Renal cortical epithelial cell (primary cell): ENCODE results near the gene CNGA1. TPM values are rescaled to one million over a fixed set of nuclear protein-coding genes. Genes with fewer than 3 reads are reported as not detected.
"Not testable (repeated sequence)": the region's sequence is repeated elsewhere in the genome, so short reads cannot be mapped to it uniquely, and the experiment has no call there.

Experiments used
- DNase-seq: peaks from one replicate; pipeline ENCODE4 v3.0.0-alpha.2; 2011; ENCODE audit warnings: low read depth
- total RNA-seq: library from RNA; depleted of rRNA; stranded (reverse); fragments of >200 nt; gene quantifications from 2 replicates; pipeline ENCODE4 v1.2.3, GENCODE V29; 2014

CNGA1 gene
- total RNA-seq, 1 donor from 2014 or later, result 3.9 TPM

GRCh38 chr4:47972181-47972580, 44.3 kb downstream of the CNGA1 start:
- no peak for DNase-seq

DNA sequence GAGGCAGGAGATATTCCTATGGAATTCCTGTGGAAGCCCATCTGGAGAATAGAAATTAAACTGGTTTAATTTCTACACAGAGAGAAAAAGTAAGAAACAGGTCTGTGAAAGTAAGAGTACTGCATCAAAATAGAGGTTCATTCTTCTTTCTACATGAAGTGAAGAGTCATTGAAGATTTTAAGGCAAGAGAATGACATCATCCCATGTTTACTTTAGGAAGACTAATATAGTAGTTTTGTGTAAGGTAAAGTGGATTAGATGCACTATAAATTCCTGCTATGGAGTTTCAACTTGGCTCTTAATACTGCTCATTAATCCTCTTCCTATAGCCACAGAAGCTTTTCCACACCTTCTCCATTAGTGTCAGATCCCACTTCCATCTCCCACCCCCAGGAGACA, 47.6 kb downstream of the CNGA1 start:
- DNase-seq, result no peak

DNA sequence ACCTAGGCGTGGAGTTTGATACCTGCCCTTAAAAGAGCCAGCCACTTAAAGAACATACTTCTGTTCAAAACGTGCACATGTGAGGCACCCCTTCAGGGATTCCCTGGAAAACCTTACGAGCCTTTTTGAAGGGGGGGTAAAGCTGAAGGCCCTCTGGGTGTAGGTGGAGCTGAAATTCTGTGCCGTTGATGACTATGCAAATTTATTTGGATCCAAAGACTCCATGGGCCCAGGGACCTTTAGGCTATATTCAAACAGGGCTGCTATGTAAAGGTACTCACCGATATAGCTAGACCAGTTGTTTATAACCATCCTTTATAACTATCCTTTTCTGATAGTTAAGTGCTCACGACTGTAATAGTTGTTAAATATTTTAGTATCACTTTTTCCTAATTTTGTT, 61.8 kb downstream of the CNGA1 start:
- no peak for DNase-seq

DNA sequence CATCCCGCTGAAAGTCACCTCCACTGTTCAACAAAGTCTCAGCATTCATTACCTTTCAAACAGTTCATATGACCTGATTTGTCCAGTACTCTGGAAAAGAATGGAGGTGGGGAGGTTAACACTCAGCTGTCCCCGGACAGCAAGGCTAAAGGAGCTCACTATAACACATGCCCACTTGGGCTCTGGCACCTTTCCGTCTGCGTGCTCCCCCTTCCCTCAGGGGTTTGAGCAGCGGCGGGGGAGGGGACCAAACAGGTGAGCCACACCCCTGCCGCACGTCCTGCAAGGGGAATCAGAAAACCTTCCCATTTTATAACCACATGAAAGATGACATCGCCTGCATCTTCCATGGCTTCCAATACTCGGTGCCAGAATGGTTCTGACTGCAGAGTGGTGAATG, 62.2 kb downstream of the CNGA1 start:
- DNase-seq, result no peak

DNA sequence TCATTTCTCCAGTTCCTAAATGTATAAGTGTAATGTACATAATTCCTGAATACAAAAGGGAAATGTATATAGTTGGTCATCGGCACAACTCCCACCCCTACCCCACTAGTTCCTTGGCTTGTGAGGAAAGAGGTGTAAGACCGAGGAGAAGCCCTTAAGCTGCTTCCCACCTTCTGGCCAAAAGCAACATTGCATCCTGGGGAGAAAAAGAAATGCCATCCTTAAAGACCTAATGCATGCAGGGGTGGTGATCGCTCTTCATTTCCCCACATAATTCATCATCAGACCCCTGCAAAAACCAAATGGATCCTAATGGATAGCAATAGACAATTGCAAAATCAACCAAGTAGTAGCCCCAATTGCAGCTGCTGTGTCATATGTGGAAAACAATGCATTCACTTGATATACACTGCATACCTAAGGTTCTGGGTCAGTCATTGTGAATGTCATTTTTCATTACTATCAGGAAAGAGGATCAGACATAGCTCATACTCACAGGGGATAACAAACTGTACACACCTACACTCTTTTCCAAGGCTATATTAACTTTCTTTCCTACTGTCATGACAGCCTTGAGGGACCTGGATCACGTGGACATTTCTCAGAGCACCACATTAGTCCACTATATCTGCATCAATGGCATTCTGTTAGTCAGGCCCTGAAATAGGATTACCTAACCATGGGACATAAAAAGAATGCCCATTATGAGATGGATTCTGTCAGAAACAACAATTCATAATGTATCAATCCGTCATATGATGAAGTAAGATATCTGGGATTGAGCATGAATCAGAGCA, 70.4 kb downstream of the CNGA1 start:
- DNase-seq, result no peak

DNA sequence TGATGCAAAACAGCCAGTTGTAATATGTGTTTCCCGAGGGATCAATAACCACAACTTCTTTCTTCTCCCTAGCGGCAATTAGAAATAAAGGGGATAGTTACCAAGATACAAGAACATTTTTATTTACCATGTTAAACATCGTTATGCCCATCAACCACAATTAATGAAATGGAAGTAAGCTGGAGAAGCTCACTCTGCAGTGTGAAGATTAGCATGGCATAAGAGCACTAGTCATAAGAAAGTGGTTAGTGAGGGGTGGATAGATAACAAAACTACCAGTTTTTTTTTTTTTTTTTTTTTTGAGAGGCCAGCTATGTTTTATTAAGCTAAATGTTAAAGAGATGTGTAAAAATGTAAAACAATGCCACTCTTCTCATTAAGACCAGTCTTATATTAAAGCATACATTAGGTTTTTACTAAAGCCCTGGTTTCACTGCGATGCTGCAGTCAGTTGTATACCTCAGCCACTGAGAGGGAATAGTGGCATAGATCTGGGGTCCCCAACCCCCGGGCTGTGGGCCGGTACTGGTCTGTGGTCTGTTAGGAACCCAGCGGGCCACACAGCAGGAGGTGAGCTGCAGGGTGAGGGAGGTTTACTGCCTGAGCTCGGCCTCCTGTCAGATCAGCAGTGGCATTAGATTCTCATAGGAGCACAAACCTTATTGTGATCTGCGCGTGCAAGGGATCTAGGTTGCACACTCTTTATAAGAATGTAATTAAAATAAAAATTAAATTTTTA, 74.2 kb downstream of the CNGA1 start:
- no peak for DNase-seq

DNA sequence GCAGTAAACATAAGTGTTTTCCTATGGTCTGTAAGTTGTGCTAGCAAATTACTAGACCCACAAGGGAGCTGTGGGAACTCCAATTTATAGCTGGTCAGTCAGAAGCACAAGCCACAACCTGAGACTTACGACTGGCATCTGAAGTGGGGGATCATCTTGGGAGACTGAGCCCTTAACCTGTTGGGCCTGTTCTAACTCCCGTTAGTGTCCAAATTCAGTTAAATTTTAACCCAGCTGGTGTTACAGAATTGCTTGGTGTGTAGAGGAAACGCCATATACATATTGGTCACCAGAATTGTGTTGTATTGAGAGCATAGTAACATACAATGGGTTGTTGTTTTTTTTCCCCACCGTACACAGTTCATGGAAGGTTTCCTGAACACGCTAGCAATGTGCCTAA, 77.0 kb downstream of the CNGA1 start:
- peak; percentile 15 for DNase-seq

GRCh38 chr4:47936336-47936735, 80.1 kb downstream of the CNGA1 start:
- no peak for DNase-seq

DNA sequence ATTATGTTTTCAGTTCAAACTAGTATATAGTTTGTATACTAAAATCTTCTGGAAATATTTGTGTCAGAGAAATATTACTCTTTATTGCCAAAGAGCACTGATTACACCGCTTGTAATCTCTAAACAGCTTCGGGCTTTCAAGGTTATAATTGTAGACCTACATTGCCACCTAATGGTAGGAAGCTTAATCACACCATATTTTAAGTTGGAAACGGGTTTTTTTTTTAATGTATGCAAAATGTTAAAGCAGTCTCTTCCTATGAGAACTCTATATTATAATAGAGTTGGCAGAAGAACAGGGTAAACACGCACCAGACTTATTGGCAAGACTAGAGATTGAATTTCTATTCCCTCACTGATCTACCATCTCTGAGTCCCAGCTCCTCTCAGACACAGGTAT, 82.6 kb downstream of the CNGA1 start:
- DNase-seq, result peak; percentile 52

- DNase-seq, result peak; percentile 31
Measured at GRCh38 chr4:47930971-47931804, 85.3 kb downstream of the CNGA1 start.

GRCh38 chr4:47929682-47930201, 86.7 kb downstream of the CNGA1 start:
- DNase-seq, result no peak

- peak; percentile 62 for DNase-seq
Measured at GRCh38 chr4:47926667-47927258, 89.7 kb downstream of the CNGA1 start.

DNA sequence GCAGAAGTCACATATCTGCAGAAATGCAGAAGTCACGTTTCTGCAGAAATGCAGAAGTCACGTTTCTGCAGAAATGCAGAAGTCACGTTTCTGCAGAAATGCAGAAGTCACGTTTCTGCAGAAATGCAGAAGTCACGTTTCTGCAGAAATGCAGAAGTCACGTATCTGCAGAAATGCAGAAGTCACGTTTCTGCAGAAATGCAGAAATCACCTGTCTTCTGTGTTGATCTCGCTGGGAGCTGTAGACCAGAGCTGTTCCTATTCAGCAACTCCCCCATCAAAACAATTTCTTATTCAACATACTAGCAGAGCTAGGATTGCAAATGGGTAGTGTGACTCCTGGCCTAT, 93.2 kb downstream of the CNGA1 start:
- not testable (repeated sequence) for DNase-seq

DNA sequence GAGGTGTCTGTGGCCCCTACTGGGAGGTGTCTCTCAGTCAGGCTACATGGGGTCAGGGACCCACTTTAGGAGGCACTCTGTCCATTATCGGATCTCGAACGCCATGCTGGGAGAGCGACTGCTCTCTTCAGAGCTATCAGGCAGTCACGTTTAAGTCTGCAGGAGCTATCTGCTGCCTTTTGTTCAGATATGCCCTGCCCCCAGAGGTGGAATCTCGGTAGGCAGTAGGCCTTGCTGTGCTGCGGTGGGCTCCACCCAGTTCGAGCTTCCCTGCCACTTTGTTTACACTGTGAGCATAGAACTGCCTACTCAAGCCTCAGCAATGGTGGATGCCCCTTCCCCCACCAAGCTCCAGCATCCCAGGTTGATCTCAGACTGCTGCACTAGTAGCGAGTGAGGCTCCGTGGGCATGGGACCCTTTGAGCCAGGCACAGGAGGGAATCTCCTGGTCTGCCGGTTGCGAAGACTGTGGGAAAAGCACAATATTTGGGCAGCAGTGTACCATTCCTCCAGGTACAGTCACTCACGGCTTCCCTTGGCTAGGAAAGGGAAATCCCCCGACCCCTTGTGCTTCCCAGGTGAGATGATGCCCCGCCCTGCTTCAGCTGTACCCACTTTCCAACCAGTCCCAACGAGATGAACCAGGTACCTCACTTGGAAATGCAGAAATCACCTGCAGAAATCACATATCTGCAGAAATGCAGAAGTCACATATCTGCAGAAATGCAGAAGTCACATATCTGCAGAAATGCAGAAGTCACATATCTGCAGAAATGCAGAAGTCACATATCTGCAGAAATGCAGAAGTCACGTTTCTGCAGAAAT, 93.8 kb downstream of the CNGA1 start:
- DNase-seq, result not testable (repeated sequence)

DNA sequence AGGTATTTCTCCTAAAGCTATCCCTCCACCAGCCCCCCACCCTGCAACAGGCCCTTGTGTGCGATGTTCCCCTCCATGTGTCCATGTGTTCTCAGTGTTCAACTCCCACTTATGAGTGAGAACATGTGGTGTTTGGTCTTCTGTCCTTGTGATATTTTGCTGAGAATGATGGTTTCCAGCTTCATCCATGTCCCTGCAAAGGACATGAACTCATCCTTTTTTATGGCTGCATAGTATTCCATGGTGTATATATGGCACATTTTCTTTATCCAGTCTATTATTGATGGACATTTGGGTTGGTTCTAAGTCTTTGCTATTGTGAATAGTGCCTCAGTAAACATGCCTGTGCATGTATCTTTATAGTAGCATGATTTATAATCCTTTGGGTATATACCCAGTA, 99.3 kb downstream of the CNGA1 start:
- DNase-seq, result not testable (repeated sequence)

- DNase-seq, result peak; percentile 16
Measured at GRCh38 chr4:47915378-47915777, 101.1 kb downstream of the CNGA1 start.

GRCh38 chr4:47914926-47915237, 101.6 kb downstream of the CNGA1 start:
- no peak for DNase-seq

DNA sequence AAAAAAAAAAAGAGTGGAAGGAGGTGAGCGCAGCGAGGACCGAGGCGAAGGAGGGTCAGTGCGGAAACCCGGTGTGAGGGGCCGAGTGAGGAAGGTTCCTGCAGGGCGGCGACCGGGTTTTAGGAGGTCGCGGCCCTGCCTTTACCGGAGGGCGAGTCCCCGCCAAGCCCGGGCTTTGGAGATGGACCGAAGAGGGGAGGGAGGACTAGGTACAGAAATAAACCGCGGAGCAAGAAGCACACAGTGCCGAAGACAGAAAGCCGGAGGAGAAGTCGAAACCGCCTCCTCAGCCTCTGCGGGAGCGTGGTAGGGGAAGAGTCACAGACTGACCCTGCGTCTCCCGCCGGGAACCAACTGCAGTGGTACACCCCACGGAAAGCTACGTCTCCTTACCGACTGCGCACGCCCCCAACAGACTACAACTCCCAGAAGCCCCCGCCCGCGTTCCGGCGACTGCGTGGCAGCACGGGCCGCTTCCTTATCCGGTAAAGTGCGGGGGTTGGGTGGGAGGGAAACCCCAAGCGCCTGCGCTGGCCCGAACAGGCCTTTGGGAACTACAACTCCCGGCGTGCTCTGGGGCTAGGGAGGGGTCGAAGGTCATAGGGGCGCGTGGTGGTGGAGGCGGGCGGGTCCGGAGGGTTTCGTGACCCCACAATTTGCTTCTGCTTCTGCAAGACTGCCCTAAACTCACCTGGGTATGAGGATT, 102.1 kb downstream of the CNGA1 start, which contains the start of gene NFXL1:
TSS of gene NFXL1 (minus strand) at position 364 of the 706 bp plus-strand sequence. CDS start 380 bp downstream, outside the sequence.
- peak; percentile 90 for DNase-seq

GRCh38 chr4:47913861-47914219, 102.6 kb downstream of the CNGA1 start:
- DNase-seq, result no peak

- DNase-seq, result peak; percentile 42
Measured at GRCh38 chr4:47913330-47913729, 103.2 kb downstream of the CNGA1 start.
